HUDEP-2 (cell line): ENCODE measurements around the gene ABO.
A peak's percentile ranks its signal among the peaks of the same experiment; 100 is the strongest.
"Not testable (repeated sequence)": the region's sequence is repeated elsewhere in the genome, so short reads cannot be mapped to it uniquely, and the experiment has no call there.

ENCODE experiments used
- DNase-seq, 76 experiments: peaks; one replicate each; lab custom pipeline; 2025; ENCODE audit not compliant: unreplicated experiment in 76 of 76; lab: John Stamatoyannopoulos, UW

The ABO gene

DNA sequence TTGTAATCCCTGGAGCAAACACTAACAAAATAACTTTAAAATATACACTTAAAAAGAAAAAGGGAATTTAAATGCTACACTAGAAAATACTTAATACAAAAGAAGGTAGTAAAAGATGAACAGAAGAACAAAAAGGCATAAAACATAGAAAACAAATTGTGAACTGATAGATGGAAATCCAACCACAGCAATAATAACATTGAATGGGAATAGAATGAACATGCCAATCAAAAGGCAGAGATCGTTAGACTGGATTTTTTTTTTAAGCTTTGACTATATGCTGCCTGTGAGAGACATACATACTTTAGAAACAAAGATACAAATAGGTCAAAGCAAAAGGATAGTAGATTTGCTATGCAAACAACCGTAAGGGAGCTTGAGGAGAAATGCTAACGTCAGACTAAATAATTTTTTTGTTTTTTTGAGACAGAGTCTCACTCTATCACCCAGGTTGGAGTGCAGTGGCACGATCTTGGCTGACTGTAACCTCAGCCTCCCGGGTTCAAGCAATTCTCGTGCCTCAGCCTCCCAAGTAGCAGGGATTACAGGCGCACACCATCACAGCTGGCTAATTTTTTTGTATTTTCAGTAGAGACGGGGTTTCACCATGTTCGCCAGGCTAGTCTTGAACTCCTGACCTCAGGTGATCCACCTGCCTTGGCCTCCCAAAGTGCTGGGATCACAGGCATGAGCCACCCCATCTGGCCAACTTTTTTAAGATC, 6.5 kb downstream of the ABO start:
- no peak for DNase-seq

DNA sequence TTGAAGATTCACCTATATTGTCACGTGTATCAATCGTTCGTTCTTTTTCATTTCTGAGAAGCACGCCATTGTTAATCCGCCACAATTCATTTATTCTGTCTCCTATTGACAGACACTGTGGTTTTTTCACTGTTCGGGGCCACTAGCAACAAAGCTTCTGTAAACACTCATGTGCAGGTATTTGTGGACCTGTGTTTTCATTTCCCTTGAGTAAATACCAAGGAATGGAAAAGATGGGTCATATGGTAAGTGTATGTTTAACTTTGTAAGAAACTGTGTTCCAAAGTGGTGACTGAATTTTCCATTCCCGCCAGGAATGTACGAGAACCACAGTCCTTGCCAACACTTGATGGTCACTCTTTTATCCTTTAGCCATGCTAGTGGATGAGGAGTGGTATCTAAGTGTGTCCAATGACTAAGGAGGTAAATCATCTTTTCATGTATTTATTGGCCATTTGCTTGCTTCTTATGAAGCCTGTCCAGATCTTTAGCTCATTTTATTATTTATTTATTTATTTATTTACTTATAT, 10.7 kb downstream of the ABO start:
- no peak for DNase-seq

- no peak for DNase-seq
Observed at GRCh38 chr9:133263557-133263956, 11.4 kb downstream of the ABO start.

- DNase-seq, result no peak
Observed at GRCh38 chr9:133262226-133262625, 12.8 kb downstream of the ABO start.

DNA sequence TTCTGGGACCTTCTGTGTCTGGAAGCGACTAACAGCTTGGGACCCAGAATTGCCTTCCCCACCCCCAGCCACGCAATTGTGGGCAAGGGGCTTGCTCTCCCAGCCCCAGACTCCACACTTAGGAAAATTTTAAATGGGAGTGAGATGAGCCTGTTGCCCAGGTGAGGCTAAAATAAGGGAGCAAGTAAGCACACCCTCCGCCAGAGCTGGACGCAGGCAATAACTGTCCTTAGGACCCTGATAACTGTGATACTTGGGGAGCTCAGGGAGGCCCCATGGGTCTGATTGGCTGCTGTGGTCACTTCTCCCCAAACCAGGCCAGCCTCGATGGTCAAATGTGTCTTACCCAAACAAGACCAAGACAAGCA, 13.3 kb downstream of the ABO start:
- no peak for DNase-seq

DNA sequence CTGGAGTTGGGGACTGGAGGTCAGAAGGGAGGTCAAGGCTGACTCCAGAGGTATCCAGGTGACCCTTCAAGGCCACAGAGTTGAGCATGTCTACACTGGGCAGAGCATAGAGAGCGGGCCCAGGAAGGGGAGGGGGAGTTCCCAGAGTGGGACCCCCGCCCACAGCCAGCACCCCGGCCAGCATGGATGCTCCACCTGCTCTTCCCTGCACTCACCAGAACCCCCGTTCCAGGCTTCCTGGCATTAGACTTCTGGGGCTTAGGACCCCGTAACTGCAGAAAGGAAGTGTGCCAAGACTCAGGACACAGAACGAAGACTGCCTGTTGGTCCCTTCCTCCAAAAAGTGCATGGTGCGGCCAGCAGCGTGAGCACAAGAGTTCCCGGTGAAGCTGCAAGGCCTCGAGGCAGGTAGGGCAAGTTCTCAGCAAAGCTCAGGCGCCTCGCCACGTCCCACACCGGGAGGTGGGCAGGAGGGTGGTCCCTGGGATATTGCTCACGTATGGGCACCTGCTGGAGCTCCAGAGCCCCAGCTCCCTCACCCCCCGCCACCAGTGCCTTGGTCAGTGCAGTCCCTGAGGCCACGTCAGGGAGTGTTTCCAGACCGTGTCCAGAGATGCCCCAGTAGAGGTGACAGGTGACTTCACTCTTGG, 13.8 kb downstream of the ABO start:
- no peak for DNase-seq

DNA sequence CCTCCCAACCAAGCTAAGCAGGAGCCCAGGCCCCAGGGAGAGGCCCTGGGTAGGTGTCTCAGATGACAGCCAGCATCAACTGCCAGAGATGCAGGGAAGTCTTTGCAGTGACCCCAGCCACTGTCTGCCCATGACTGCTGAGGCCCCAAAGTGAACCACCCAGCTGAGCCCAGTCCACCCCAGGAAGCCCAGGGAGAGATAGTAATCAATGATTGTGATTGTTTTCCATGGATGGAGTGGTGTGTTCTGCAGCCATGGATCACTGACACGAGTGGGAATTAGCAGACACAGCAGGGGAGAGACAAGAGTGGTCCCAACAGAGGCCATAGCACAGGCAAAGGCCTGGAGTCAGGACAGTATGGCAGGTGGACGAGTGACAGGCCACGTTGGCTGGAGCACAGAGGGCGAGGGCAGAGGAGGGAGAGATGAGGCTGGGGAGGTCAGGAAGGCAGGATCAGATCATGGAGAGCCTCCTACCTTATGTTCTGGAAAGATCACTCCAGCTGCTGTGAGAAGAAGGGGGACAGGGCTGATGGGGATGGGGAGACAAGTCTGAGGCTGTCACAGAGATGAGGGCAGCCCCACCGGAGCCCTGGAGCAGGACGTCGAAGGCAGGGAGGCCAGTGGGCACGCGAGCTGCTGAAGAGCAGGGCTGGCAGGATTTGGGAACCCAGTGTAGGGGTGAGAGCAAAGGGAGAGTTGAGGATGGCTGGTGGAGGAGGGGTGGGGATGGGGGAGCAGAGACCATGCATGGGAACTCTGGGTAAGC, 14.5 kb downstream of the ABO start:
- no peak for DNase-seq

DNA sequence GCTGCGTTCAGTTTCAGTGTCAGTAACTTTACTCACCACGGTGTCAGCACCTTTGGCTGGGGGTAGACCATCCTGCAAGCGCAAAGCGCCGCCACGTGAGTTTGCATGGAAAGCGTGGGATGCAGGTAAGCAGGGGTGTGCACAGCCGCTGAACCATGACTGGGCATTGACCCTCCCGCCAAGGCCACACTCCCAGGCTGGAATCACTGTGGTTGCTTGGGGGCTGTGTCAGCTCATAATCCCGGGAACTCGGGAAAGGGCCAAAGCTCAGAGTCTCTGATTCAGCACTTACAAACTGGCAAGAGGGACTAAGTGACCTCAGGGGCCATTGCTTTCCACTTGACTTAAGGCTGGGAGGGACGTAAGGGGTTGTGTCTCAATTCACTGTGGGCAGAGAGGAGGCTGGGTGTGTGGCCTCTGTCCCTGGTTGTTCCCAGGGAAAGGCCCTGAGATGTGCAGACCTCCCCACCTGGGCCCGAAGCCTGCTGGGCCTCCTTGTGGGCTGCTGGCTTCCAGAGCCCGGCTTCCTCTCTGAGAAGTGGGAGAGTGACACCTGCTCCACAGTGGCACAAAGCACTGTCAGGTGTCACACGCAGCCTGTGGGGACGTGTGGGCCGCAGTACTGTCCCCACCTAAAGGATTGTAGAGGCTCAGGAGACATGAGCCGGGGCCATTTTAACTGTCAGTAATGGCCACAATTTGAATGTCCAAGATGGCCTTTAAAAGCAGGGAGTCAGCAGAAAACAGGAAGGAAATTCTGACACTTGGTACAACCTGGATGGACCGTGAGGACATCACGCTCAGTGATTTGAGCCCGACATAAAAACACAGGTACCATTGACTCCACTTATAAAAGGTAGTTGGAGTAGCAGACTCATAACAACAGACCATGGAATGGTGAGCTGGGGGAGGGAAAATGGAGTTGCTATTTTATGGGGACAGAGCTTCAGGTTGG, 16.7 kb downstream of the ABO start:
- no peak for DNase-seq

GRCh38 chr9:133257465-133257956, 17.5 kb downstream of the ABO start:
- peak in 2 of 76 experiments; percentile 9 to 16 for DNase-seq

GRCh38 chr9:133256686-133257091, 18.3 kb downstream of the ABO start:
- no peak for DNase-seq

- no peak for DNase-seq
Observed at GRCh38 chr9:133256136-133256461, 18.9 kb downstream of the ABO start.

GRCh38 chr9:133255371-133256135, 19.4 kb downstream of the ABO start:
- DNase-seq, result no peak

DNA sequence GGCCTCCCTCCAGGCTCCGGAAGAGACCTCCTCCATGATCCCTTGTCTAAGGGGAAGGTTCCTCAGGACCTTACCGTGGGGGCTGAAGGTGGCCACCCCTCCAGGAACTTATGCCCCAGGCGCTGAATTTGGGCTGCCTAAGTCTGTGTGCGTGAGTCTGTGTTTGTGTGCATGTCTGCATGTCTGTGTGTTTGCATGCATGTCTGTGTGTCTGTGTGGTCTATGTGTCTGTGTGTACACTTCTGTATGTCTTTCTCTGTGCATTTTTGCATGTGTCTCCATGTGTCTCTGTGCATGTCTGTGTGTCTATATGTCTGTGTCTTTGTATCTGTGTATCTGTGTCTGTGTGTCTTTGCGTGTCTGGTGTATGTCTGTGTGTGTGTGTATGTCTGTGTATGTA, 20.5 kb downstream of the ABO start:
- no peak for DNase-seq

DNA sequence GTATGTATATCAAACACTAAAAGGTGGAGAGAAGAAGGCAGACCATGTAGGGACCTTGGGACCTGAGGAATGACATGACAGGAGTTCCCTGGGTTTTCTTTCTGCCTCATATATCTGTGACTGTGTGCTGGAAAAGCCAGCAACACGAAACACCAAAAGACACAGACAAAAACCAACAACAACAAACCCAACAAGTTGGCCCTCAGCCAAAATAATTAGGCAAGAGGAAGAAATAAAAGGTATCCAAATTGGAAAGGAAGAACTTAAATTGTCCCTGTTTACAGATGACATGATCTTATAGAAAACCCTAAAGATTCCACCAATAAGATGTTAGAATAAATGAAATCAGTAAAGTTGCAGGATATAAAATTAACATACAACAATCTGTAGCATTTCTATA, 21.7 kb downstream of the ABO start:
- DNase-seq, result no peak

GRCh38 chr9:133252301-133253020, 22.5 kb downstream of the ABO start:
- DNase-seq, result peak in 15 of 76 experiments; percentile 3 to 40 (median 23)

DNA sequence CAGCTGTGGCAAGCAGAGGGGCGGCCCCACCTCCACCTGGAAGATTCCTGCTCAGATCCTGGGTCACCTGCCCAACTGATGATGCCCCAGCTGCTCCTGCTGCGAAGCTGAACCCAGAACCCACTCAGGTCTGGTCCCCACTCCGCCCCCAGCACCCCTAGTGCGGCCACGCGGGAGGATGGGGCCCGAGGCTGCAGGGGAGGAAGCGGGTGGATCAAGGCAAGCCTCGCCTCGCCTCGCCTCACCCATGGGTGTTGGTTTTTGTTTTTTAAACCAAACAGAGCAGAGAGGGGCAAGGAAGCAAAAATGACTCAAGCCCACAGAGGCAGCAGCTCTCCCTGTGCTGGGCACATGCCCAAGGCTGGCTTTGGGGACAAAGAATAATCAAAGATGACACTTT, 23.2 kb downstream of the ABO start:
- DNase-seq, result no peak

DNA sequence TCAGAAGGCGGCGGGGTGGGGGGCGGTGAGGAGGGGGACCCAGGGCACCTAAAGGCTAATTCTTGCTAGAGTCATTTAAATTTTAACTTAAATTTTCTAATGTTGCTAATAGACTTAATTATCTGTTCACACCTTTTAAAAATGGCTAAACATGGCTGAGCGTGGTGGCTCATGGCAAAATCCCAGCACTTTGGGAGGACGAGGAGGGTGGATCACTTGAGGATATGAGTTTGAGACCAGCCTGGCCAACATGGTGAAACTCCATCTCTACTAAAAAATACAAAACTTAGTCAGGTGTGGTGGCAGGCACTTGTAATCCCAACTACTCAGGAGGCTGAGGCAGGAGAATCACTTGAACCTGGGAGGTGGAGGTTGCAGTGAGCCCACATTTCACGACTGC, 23.8 kb downstream of the ABO start:
- DNase-seq, result not testable (repeated sequence)

GRCh38 chr9:133250741-133251170, 24.2 kb downstream of the ABO start:
- DNase-seq, result no peak

DNA sequence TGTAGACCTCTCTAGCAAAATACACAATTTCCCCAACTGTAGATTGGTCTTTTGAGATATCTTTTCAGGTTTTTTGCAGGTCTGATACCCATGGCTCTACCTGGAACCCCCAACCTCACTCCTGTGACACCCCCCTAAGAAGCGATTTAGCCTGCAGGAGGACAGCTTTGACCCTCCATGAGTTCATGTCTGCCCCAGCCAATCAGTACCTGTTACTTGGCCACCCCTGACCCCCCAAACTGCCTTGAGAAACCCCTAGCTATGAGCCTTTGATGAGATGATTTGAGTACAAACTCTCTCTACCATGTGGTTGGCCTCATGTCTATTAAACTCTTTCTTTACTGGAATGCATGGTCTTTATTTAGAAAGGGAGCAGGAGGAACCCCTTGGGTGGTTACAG, 25.7 kb downstream of the ABO start:
- DNase-seq, result no peak
